IMR-90 (cell line): Measurements from ENCODE around the gene ADAM23. TPM values are rescaled to one million over a fixed set of nuclear protein-coding genes. Genes with fewer than 3 reads are reported as not detected.

Experiments
- ATAC-seq: fragments of 200-7000 bp; cut with Tn5 transposase; 2 replicates; pipeline ENCODE4 v1.9.1; 2020; ENCODE audit warnings: low read depth, mild to moderate bottlenecking, moderate library complexity
- BruUV-seq: library from RNA; stranded (reverse); fragments of 400-500 nt; replicated peaks from 2 replicates; lab custom pipeline; 2021; lab: Mats Ljungman, UMichigan
- CTCF ChIA-PET: fragments of 300-600 bp; formaldehyde crosslinking; extraction: SDS; loops from one replicate; lab custom pipeline; 2021; ENCODE audit warnings: antibody characterized with exemption; lab: Yijun Ruan, JAX
- POLR2A ChIA-PET: fragments of 300-600 bp; sonication (Branson Sonifier 250); formaldehyde crosslinking; loops from one replicate; lab custom pipeline; 2022; ENCODE audit warnings: antibody characterized with exemption; ENCODE audit not compliant: unreplicated experiment; lab: Charles Lee
- DNase-seq: peaks from one replicate; pipeline ENCODE4 v3.0.0; 2013
- H2AFZ ChIP-seq: replicated peaks from 2 replicates; pipeline ENCODE3; 2013; ENCODE audit warnings: low read length, mild to moderate bottlenecking; ENCODE audit not compliant: poor library complexity
- H2AK5ac ChIP-seq: 2 replicates; pipeline ENCODE4 v1.6.1; 2013; ENCODE audit warnings: low read depth, low read length, inconsistent platforms
- H2AK9ac ChIP-seq: replicated peaks from 2 replicates; pipeline ENCODE3; 2013; ENCODE audit warnings: mild to moderate bottlenecking, low read depth, low read length, moderate library complexity; ENCODE audit not compliant: poor library complexity
- H2BK120ac ChIP-seq: 2 replicates; pipeline ENCODE4 v1.6.1; 2013; ENCODE audit warnings: low read depth, low read length, inconsistent platforms
- H2BK15ac ChIP-seq: 3 replicates; pipeline ENCODE4 v1.6.1; 2013; ENCODE audit warnings: low read depth, low read length, inconsistent platforms
- H2BK20ac ChIP-seq: 2 replicates; pipeline ENCODE4 v1.6.1; 2013; ENCODE audit warnings: low read depth, mild to moderate bottlenecking, inconsistent platforms, low read length, moderate library complexity
- H2BK5ac ChIP-seq: 2 replicates; pipeline ENCODE4 v1.6.1; 2013; ENCODE audit warnings: mild to moderate bottlenecking, low read depth, low read length, inconsistent platforms; ENCODE audit not compliant: poor library complexity, severe bottlenecking
- H3K14ac ChIP-seq: replicated peaks from 2 replicates; pipeline ENCODE4 v1.6.1; 2013; ENCODE audit warnings: low read depth, low read length, inconsistent platforms
- H3K18ac ChIP-seq: 2 replicates; pipeline ENCODE4 v1.6.1; 2013; ENCODE audit warnings: low read depth, low read length, control low read depth
- H3K23ac ChIP-seq: 2 replicates; pipeline ENCODE4 v1.6.1; 2013; ENCODE audit warnings: low read depth, low read length, inconsistent platforms
- H3K27ac ChIP-seq: 2 replicates; pipeline ENCODE4 v1.5.1; 2013; ENCODE audit warnings: mild to moderate bottlenecking, control low read depth, low read length; ENCODE audit not compliant: insufficient read depth
- H3K27me3 ChIP-seq: 2 replicates; pipeline ENCODE4 v1.6.1; 2013; ENCODE audit warnings: low read length; ENCODE audit not compliant: control insufficient read depth, insufficient read depth
- H3K36me3 ChIP-seq: 2 replicates; pipeline ENCODE4 v1.6.1; 2013; ENCODE audit warnings: low read length, mixed read lengths; ENCODE audit not compliant: control insufficient read depth, insufficient read depth
- H3K4ac ChIP-seq: 2 replicates; pipeline ENCODE4 v1.6.1; 2013; ENCODE audit warnings: low read depth, low read length, inconsistent platforms
- H3K4me1 ChIP-seq: 2 replicates; pipeline ENCODE4 v1.6.1; 2013; ENCODE audit warnings: low read length, mixed read lengths; ENCODE audit not compliant: control insufficient read depth, insufficient read depth
- H3K4me2 ChIP-seq: 2 replicates; pipeline ENCODE4 v1.6.1; 2013; ENCODE audit warnings: low read depth, mild to moderate bottlenecking, control low read depth, low read length, moderate library complexity
- H3K4me3 ChIP-seq: 2 replicates; pipeline ENCODE4 v1.5.1; 2013; ENCODE audit warnings: low read depth, mild to moderate bottlenecking, control low read depth, low read length, moderate library complexity; ENCODE audit not compliant: insufficient read depth
- H3K56ac ChIP-seq: 2 replicates; pipeline ENCODE4 v1.6.1; 2013; ENCODE audit warnings: low read length, inconsistent platforms; ENCODE audit not compliant: insufficient read depth; ENCODE audit errors: extremely low read depth
- H3K79me1 ChIP-seq, 2 experiments: 2 replicates each; pipeline ENCODE4 v1.6.1; 2013; ENCODE audit warnings: low read length in 2 of 2, inconsistent platforms in 1 of 2, low read depth in 1 of 2
- H3K9ac ChIP-seq: 2 replicates; pipeline ENCODE4 v1.6.1; 2013; ENCODE audit warnings: low read depth, low read length, control low read depth
- H3K9me1 ChIP-seq: 2 replicates; pipeline ENCODE4 v1.6.1; 2013; ENCODE audit warnings: low read length, inconsistent platforms; ENCODE audit not compliant: insufficient read depth
- H3K9me3 ChIP-seq: 2 replicates; pipeline ENCODE4 v1.6.1; 2013; ENCODE audit warnings: low read length; ENCODE audit not compliant: control insufficient read depth, insufficient read depth
- H4K20me1 ChIP-seq: 2 replicates; pipeline ENCODE4 v1.6.1; 2013; ENCODE audit warnings: low read length, inconsistent platforms; ENCODE audit not compliant: insufficient read depth
- H4K5ac ChIP-seq: 2 replicates; pipeline ENCODE4 v1.6.1; 2013; ENCODE audit warnings: mild to moderate bottlenecking, low read depth, low read length, control low read depth
- H4K8ac ChIP-seq, 2 experiments: 2 replicates each; pipeline ENCODE4 v1.6.1; 2013; ENCODE audit warnings: low read depth in 2 of 2, low read length in 2 of 2, control low read depth in 1 of 2, inconsistent platforms in 1 of 2
- H4K91ac ChIP-seq: 2 replicates; pipeline ENCODE4 v1.6.1; 2013; ENCODE audit warnings: low read depth, low read length, inconsistent platforms; ENCODE audit not compliant: insufficient read depth
- BHLHE40 ChIP-seq: fragments of 150-350 bp; IDR thresholded peaks from 2 replicates; pipeline ENCODE4 v1.6.1; 2016; ENCODE audit warnings: mild to moderate bottlenecking, low read depth, low read length
- CEBPB ChIP-seq: IDR thresholded peaks from 2 replicates; pipeline ENCODE4 v1.6.1; 2012; ENCODE audit warnings: low read depth, low read length, improper control_type of control experiment
- CHD1 ChIP-seq: IDR thresholded peaks from 2 replicates; pipeline ENCODE4 v1.6.1; 2012; ENCODE audit warnings: low read depth, low read length, improper control_type of control experiment
- CTCF ChIP-seq: conservative IDR thresholded peaks from 2 replicates; pipeline ENCODE4 v1.5.1; 2012; ENCODE audit warnings: mild to moderate bottlenecking, low read depth, low read length, improper control_type of control experiment
- FOS ChIP-seq: fragments of 150-350 bp; IDR thresholded peaks from 2 replicates; pipeline ENCODE4 v1.6.1; 2016; ENCODE audit warnings: low read depth, low read length
- MAFK ChIP-seq: IDR thresholded peaks from 2 replicates; pipeline ENCODE4 v1.6.1; 2012; ENCODE audit warnings: low read depth, low read length, improper control_type of control experiment
- MAZ ChIP-seq: IDR thresholded peaks from 2 replicates; pipeline ENCODE4 v1.6.1; 2012; ENCODE audit warnings: low read depth, mild to moderate bottlenecking, low read length, improper control_type of control experiment, moderate library complexity, borderline replicate concordance
- MXI1 ChIP-seq: IDR thresholded peaks from 2 replicates; pipeline ENCODE4 v1.6.1; 2012; ENCODE audit warnings: low read depth, mild to moderate bottlenecking, low read length, moderate library complexity, borderline replicate concordance
- NFE2L2 ChIP-seq: fragments of 150-350 bp; IDR thresholded peaks from 2 replicates; pipeline ENCODE4 v1.6.1; 2016; ENCODE audit warnings: low read depth, mild to moderate bottlenecking, low read length
- POLR2A ChIP-seq: IDR thresholded peaks from 2 replicates; pipeline ENCODE4 v1.6.1; 2012; ENCODE audit warnings: mild to moderate bottlenecking, low read depth, low read length
- RAD21 ChIP-seq: IDR thresholded peaks from 2 replicates; pipeline ENCODE4 v1.6.1; 2012; ENCODE audit warnings: low read length, improper control_type of control experiment
- RCOR1 ChIP-seq: IDR thresholded peaks from 2 replicates; pipeline ENCODE4 v1.6.1; 2012; ENCODE audit warnings: mild to moderate bottlenecking, low read length, improper control_type of control experiment; ENCODE audit not compliant: insufficient replicate concordance
- RFX5 ChIP-seq: IDR thresholded peaks from 2 replicates; pipeline ENCODE4 v1.8.0; 2012; ENCODE audit warnings: low read depth, mild to moderate bottlenecking, low read length, moderate library complexity
- SMC3 ChIP-seq: fragments of 150-350 bp; IDR thresholded peaks from 2 replicates; pipeline ENCODE4 v1.6.1; 2016; ENCODE audit warnings: low read depth, mild to moderate bottlenecking, antibody characterized with exemption, low read length, moderate library complexity
- USF2 ChIP-seq: fragments of 150-350 bp; IDR thresholded peaks from 2 replicates; pipeline ENCODE4 v1.6.1; 2017; ENCODE audit warnings: mild to moderate bottlenecking, antibody characterized with exemption, low read length, low read depth
- WGBS, 2 experiments: methylation state at CpG; one replicate each; pipeline versions ENCODE4 v1.1.5 to v1.1.7; 2013; ENCODE audit warnings: missing lambda C conversion rate in 2 of 2; ENCODE audit not compliant: insufficient read length in 1 of 2; ENCODE audit errors: extremely low coverage in 2 of 2; 5-methylcytosine and 5-hydroxymethylcytosine counted together
- dilution Hi-C: fragments of 300-500 bp; cut with HindIII; formaldehyde crosslinking; loops from one replicate; pipeline ENCODE4 v1.14.3; 2018; ENCODE audit warnings: low sequenced_read_pairs; ENCODE audit not compliant: unreplicated experiment
- in situ Hi-C: fragments of 300-500 bp; cut with MboI; formaldehyde crosslinking; loops from 3 replicates; pipeline ENCODE4 v1.14.3; 2019; ENCODE audit warnings: low sequenced_read_pairs, inconsistent platforms, mixed read lengths
- intact Hi-C: fragments of 100-400 bp; cut with micrococcal nuclease; formaldehyde crosslinking; loops from 2 replicates; pipeline ENCODE4 v1.10.0; 2022
- polyA plus RNA-seq, 3 experiments: library from polyadenylated mRNA; depleted of rRNA; stranded (reverse); fragments of >200 nt; gene quantifications; 2 replicates each; pipeline ENCODE4 v1.2.3, GENCODE V29; 2012; ENCODE audit warnings: low replicate concordance in 1 of 3
- total RNA-seq: library from RNA; depleted of rRNA; stranded (reverse); fragments of >200 nt; gene quantifications from 2 replicates; pipeline ENCODE4 v1.2.3, GENCODE V29; 2012
- TF ChIP-seq, protein P1 (sequence below): fragments of 150-350 bp; IDR thresholded peaks from 2 replicates; pipeline ENCODE4 v1.6.1; 2016; ENCODE audit warnings: low read depth, mild to moderate bottlenecking, low read length, moderate library complexity, borderline replicate concordance

Gene ADAM23
- total and polyA plus RNA-seq, 2 of the 4 experiments (the other 2 are of a cell fraction), result 2.9 to 10.3 TPM

- Histone ChIP-seq H3K79me1 (no peaks in the 10 kb centered on the region; a peak in 1 of 4 replicates), H2BK20ac (no peak overlapping the region), H3K9me3 (no peaks in the 10 kb centered on the region), H3K23ac (no peak overlapping the region), H3K18ac (no peak overlapping the region), H4K8ac (no peak overlapping the region), H2AK5ac (no peak overlapping the region), H4K5ac (no peak overlapping the region), H3K4me3 (no peak overlapping the region), H3K4ac (no peak overlapping the region), H3K36me3 (no peaks in the 10 kb centered on the region), H3K9ac (no peak overlapping the region), H2BK5ac (no peak overlapping the region), H3K27ac (no peak overlapping the region), H2AK9ac (no peak overlapping the region), H3K4me2 (no peak overlapping the region), H3K14ac (no peak overlapping the region), H2BK15ac (no peak overlapping the region), H3K27me3 (no peaks in the 10 kb centered on the region), H3K9me1 (no peaks in the 10 kb centered on the region), H2AFZ (no peak overlapping the region), H4K91ac (no peak overlapping the region), H4K20me1 (no peaks in the 10 kb centered on the region), H3K4me1 (no peaks in the 10 kb centered on the region), H2BK120ac (no peak overlapping the region), H3K56ac (no peak overlapping the region)
- DNase-seq, result no peak
- 77% methylated on average over 3 of the region's 7 CpGs; no CpG with 5 or more reads in 1 of the 2 experiments for WGBS, 2 experiments
- intact Hi-C loops (no loop called here), in situ Hi-C loops (no loop called here), dilution Hi-C loops (no loop called here)
- CTCF ChIA-PET, result no interaction called here
- POLR2A ChIA-PET, result no interaction called here
- no TSS peak for BruUV-seq
- no peak for ATAC-seq
- TF ChIP-seq RAD21 (no peak), NFE2L2 (no peak), MAZ (no peak), SMC3 (no peak), BHLHE40 (no peak), USF2 (no peak), CTCF (no peak), CHD1 (no peak), MAFK (no peak), POLR2A (no peak), RFX5 (no peak), FOS (no peak), MXI1 (no peak), CEBPB (no peak), RCOR1 (no peak)
- TF ChIP-seq, protein P1, sequence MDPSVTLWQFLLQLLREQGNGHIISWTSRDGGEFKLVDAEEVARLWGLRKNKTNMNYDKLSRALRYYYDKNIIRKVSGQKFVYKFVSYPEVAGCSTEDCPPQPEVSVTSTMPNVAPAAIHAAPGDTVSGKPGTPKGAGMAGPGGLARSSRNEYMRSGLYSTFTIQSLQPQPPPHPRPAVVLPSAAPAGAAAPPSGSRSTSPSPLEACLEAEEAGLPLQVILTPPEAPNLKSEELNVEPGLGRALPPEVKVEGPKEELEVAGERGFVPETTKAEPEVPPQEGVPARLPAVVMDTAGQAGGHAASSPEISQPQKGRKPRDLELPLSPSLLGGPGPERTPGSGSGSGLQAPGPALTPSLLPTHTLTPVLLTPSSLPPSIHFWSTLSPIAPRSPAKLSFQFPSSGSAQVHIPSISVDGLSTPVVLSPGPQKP, result no peak
These were observed 44.7 kb downstream of the ADAM23 start for GRCh38 chr2:206488053-206488452.
